Adrenal gland (tissue), 5 donors: ENCODE measurements around the gene SDHC.
A peak's percentile ranks its signal among the peaks of the same experiment; 100 is the strongest.

Source experiments
- CTCF ChIP-seq, 6 experiments: fragments of 450-650 bp in 4 of 6; fragments of 200-600 bp in 2 of 6; sonication (generic) in 1 of 6; IDR thresholded peaks; 1 replicate in 5 of 6; 2 replicates in 1 of 6; pipeline versions ENCODE4 v1.5.1 to v1.8.0; 2016 to 2021; ENCODE audit warnings: antibody characterized with exemption in 6 of 6, mild to moderate bottlenecking in 2 of 6, moderate library complexity in 1 of 6
- POLR2A ChIP-seq, 2 donors: fragments of 450-650 bp; IDR thresholded peaks; one replicate each; pipeline ENCODE4 v1.6.1; 2017; ENCODE audit warnings: antibody characterized with exemption in 2 of 2, mild to moderate bottlenecking in 2 of 2, moderate library complexity in 1 of 2
- donor health status: DM: no; HTN: no; CAD: no.

GRCh38 chr1:161311595-161312181 is 2.5 kb upstream of the SDHC start:
- TF ChIP-seq POLR2A (IDR thresholded peaks at IDR 0.05) (peak in 1 of 2 donors; percentile 20), CTCF (IDR thresholded peaks at IDR 0.05) (no peak)
